ENCODE data around the gene ISM2.
A peak's percentile ranks its signal among the peaks of the same experiment; 100 is the strongest.

The ISM2 gene

DNA sequence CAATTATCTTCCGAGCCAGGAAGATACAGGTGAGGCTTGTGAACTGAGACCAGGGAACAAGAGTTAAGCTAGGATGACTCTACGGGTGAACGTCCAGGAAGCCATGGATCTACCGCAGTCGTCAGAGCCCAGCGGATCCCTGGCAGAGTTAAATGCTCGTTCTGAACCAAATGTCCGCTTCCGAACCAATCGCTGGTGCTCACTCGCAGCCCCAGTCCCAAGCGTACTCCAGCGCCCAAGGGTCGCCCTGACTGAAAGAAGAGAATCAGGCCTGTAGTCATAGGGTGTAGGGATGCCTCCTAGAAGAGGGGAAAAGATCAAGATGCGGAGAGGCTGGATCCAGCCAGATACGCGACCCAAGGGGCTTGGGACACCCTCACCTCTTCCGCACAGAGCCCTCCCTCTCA is 41.5 kb downstream of the ISM2 start:
- Histone ChIP-seq H3K4me3 (ENCODE audit: low read length) (peak overlapping the region; percentile 87), H3K9me3 (replicated peaks; ENCODE audit: insufficient read depth, low read length) (no peaks in the 10 kb centered on the region), H3K9me2 (replicated peaks; ENCODE audit: insufficient read depth, low read length) (no peaks in the 10 kb centered on the region), H3K4me2 (ENCODE audit: low read depth, low read length) (peak overlapping the region; percentile 74), H3K79me2 (ENCODE audit: low read length) (peaks cover 46% of the 10 kb centered on the region), H3K27ac (ENCODE audit: low read length) (peak overlapping the region; percentile 50; the same call in 1 of the 2 replicates), H3K36me3 (replicated peaks; ENCODE audit: insufficient read depth, low read length) (0 out of 2 replicates have a peak, but pooled peaks cover 7% of the 10 kb centered on the region), H3K27me3 (replicated peaks; ENCODE audit: insufficient read depth, low read length) (no peaks in the 10 kb centered on the region), H3F3A (ENCODE audit: insufficient read depth, low read length) (peaks cover 8% of the 10 kb centered on the region; the same call in 1 of the 2 replicates), H2AFZ (ENCODE audit: low read length) (peak overlapping the region; percentile 46), H3K4me1 (ENCODE audit: low read length) (peaks cover 9% of the 10 kb centered on the region), H4K20me1 (ENCODE audit: insufficient read depth, low read length) (no peaks in the 10 kb centered on the region), H3K9ac (ENCODE audit: low read length) (peak overlapping the region; percentile 77)
- no peak for DNase-seq
- no peak for TF ChIP-seq EZH2phosphoT487 (IDR thresholded peaks at IDR 0.05; ENCODE audit: low read length)
- TF ChIP-seq, protein P1, sequence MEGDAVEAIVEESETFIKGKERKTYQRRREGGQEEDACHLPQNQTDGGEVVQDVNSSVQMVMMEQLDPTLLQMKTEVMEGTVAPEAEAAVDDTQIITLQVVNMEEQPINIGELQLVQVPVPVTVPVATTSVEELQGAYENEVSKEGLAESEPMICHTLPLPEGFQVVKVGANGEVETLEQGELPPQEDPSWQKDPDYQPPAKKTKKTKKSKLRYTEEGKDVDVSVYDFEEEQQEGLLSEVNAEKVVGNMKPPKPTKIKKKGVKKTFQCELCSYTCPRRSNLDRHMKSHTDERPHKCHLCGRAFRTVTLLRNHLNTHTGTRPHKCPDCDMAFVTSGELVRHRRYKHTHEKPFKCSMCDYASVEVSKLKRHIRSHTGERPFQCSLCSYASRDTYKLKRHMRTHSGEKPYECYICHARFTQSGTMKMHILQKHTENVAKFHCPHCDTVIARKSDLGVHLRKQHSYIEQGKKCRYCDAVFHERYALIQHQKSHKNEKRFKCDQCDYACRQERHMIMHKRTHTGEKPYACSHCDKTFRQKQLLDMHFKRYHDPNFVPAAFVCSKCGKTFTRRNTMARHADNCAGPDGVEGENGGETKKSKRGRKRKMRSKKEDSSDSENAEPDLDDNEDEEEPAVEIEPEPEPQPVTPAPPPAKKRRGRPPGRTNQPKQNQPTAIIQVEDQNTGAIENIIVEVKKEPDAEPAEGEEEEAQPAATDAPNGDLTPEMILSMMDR (IDR thresholded peaks at IDR 0.05; ENCODE audit: low read length) = no peak

DNA sequence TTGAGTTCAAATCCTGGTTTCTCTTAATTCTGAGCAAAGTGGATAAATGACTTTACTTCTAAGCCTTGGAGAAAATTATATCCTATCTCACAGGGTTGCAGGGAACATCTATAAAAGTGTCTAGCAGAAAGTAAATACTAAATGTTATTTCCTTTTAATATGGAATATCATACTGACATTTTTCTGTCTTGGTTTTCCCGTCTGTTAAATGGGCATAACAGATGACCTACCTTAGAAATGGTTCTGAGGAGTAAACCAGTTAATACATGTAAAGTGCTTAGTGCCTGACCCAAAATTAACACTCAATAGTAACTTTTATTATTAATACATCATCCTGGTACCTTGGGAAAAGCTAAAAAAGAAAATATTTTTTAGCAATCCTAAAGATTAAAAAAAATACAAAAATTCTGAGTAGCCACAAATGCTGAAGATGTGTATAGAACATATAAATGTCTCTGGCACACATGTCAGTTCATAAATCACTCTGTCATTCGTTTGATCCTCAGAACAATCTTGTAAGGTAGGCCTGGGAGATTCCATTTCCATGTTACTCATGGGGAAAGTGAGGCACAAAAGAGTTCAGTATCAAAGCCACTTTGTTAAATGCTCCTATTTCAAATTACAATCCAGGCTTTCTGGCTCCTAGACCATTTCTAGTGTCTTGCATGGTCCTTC is 42.5 kb downstream of the ISM2 start:
- Histone ChIP-seq H3K36me3 (replicated peaks; ENCODE audit: insufficient read depth, low read length) (0 out of 2 replicates have a peak, but pooled peaks cover 4% of the 10 kb centered on the region), H3K9ac (ENCODE audit: low read length) (peak overlapping the region; percentile 77; the same call in 1 of the 2 replicates), H3K9me2 (replicated peaks; ENCODE audit: insufficient read depth, low read length) (no peaks in the 10 kb centered on the region), H3K4me1 (ENCODE audit: low read length) (peaks cover 9% of the 10 kb centered on the region), H4K20me1 (ENCODE audit: insufficient read depth, low read length) (no peaks in the 10 kb centered on the region), H3K4me3 (ENCODE audit: low read length) (peak overlapping the region; percentile 87), H3F3A (ENCODE audit: insufficient read depth, low read length) (peaks cover 8% of the 10 kb centered on the region; the same call in 1 of the 2 replicates), H3K79me2 (ENCODE audit: low read length) (peaks cover 36% of the 10 kb centered on the region), H3K27ac (ENCODE audit: low read length) (no peak overlapping the region), H2AFZ (ENCODE audit: low read length) (no peak overlapping the region), H3K9me3 (replicated peaks; ENCODE audit: insufficient read depth, low read length) (no peaks in the 10 kb centered on the region), H3K27me3 (replicated peaks; ENCODE audit: insufficient read depth, low read length) (no peaks in the 10 kb centered on the region), H3K4me2 (ENCODE audit: low read depth, low read length) (peak overlapping the region; percentile 74)
- no peak for TF ChIP-seq EZH2 (optimal IDR thresholded peaks at IDR 0.05; ENCODE audit: low read depth, low read length)
- TF ChIP-seq, protein P1 (IDR thresholded peaks at IDR 0.05; ENCODE audit: low read length) = no peak
- no peak for TF ChIP-seq EZH2phosphoT487 (IDR thresholded peaks at IDR 0.05; ENCODE audit: low read length)
- DNase-seq = no peak

DNA sequence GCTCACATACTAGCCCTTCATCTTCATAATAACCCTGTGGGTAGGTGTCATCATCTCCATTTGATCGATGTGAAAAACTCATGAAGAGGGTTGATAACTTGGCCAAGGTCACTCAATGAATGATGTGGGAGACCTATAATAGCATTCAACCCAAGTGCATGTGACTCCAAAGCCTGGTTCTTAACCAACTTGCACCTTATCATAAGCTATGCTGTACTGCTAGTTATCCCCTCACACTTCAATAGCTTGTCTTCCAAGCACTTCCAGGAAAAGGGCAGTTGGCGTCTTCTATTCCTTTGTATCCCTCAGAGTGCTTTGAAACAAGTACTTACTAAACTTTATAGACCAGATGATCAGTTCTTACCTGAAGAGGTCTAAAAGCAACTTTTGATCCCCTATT is 56.4 kb downstream of the ISM2 start:
- TF ChIP-seq EZH2 (optimal IDR thresholded peaks at IDR 0.05; ENCODE audit: low read depth, low read length) (no peak), EZH2phosphoT487 (IDR thresholded peaks at IDR 0.05; ENCODE audit: low read length) (no peak)
- TF ChIP-seq, protein P1 (IDR thresholded peaks at IDR 0.05; ENCODE audit: low read length) = no peak
- H3K79me2 ChIP-seq (ENCODE audit: low read length) = no peaks in the 10 kb centered on the region
- H3K9me2 ChIP-seq (replicated peaks; ENCODE audit: insufficient read depth, low read length) = no peaks in the 10 kb centered on the region
- H3K4me2 ChIP-seq (ENCODE audit: low read depth, low read length) = no peak overlapping the region
- DNase-seq = no peak
- no peaks in the 10 kb centered on the region for H3K9me3 ChIP-seq (replicated peaks; ENCODE audit: insufficient read depth, low read length)
- H3K36me3 ChIP-seq (replicated peaks; ENCODE audit: insufficient read depth, low read length) = no peaks in the 10 kb centered on the region
- no peak overlapping the region for H3K9ac ChIP-seq (ENCODE audit: low read length)
- no peaks in the 10 kb centered on the region for H3K27me3 ChIP-seq (replicated peaks; ENCODE audit: insufficient read depth, low read length)
- H3F3A ChIP-seq (ENCODE audit: insufficient read depth, low read length) = no peaks in the 10 kb centered on the region
- H3K27ac ChIP-seq (ENCODE audit: low read length) = no peak overlapping the region
- H2AFZ ChIP-seq (ENCODE audit: low read length) = no peak overlapping the region
- no peaks in the 10 kb centered on the region for H4K20me1 ChIP-seq (ENCODE audit: insufficient read depth, low read length)
- no peak overlapping the region for H3K4me3 ChIP-seq (ENCODE audit: low read length)
- no peaks in the 10 kb centered on the region for H3K4me1 ChIP-seq (ENCODE audit: low read length)

Measured in MM.1S (cell line).